Measurements from ENCODE around the gene ARHGEF12.
A peak's percentile ranks its signal among the peaks of the same experiment; 100 is the strongest.

The ARHGEF12 gene

DNA sequence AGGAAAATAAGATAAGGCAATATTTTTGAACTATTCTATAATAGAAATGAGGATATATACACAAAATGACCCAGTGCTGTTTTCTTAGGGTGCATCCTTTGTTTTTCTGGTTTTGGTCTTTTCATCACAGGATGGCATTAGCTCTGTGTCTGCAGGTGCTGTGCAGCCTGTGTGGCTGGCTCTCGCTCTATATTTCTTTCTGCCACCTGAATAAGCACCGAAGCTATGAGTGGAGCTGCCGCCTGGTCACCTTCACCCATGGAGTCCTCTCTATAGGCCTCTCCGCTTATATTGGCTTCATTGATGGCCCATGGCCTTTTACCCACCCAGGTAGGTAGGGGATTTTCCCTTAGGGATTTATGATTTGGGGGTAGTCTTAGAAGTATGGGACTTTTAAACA, 8.9 kb upstream of the ARHGEF12 start:
- H3K4me3 ChIP-seq (ENCODE audit: control insufficient read depth, low read depth, low read length): no peak overlapping the region
- TF ChIP-seq CTCF (conservative IDR thresholded peaks at IDR 0.05; ENCODE audit: control insufficient read depth, insufficient read depth, low read depth, low read length): no peak
- DNase-seq (ENCODE audit: low read depth): no peak

- DNase-seq (ENCODE audit: low read depth): no peak
- TF ChIP-seq CTCF (conservative IDR thresholded peaks at IDR 0.05; ENCODE audit: control insufficient read depth, insufficient read depth, low read depth, low read length): no peak
- no peak overlapping the region for H3K4me3 ChIP-seq (ENCODE audit: control insufficient read depth, low read depth, low read length)
These were observed 6.7 kb upstream of the ARHGEF12 start for GRCh38 chr11:120329556-120329955.

DNA sequence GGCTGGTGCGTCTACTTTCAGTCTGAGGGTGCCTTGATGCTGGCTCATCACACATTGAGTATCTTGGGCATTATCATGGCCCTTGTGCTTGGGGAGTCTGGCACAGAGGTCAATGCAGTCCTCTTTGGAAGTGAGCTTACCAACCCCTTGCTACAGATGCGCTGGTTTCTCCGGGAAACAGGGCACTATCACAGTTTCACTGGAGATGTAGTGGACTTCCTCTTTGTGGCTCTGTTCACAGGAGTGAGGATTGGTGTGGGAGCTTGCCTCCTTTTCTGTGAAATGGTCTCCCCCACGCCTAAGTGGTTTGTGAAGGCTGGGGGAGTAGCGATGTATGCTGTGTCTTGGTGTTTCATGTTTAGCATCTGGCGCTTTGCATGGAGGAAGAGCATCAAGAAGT, 6.2 kb upstream of the ARHGEF12 start:
- TF ChIP-seq CTCF (conservative IDR thresholded peaks at IDR 0.05; ENCODE audit: control insufficient read depth, insufficient read depth, low read depth, low read length): no peak
- H3K4me3 ChIP-seq (ENCODE audit: control insufficient read depth, low read depth, low read length): no peak overlapping the region
- DNase-seq (ENCODE audit: low read depth): no peak

- DNase-seq (ENCODE audit: low read depth): peak; percentile 91
- no peak for TF ChIP-seq CTCF (conservative IDR thresholded peaks at IDR 0.05; ENCODE audit: control insufficient read depth, insufficient read depth, low read depth, low read length)
- no peak overlapping the region for H3K4me3 ChIP-seq (ENCODE audit: control insufficient read depth, low read depth, low read length)
These were observed 4.8 kb upstream of the ARHGEF12 start for GRCh38 chr11:120331301-120331996.

GRCh38 chr11:120332822-120333716, 3.1 kb upstream of the ARHGEF12 start:
- TF ChIP-seq CTCF (conservative IDR thresholded peaks at IDR 0.05; ENCODE audit: control insufficient read depth, insufficient read depth, low read depth, low read length): no peak
- H3K4me3 ChIP-seq (ENCODE audit: control insufficient read depth, low read depth, low read length): no peak overlapping the region
- peak; percentile 34 for DNase-seq (ENCODE audit: low read depth)

DNA sequence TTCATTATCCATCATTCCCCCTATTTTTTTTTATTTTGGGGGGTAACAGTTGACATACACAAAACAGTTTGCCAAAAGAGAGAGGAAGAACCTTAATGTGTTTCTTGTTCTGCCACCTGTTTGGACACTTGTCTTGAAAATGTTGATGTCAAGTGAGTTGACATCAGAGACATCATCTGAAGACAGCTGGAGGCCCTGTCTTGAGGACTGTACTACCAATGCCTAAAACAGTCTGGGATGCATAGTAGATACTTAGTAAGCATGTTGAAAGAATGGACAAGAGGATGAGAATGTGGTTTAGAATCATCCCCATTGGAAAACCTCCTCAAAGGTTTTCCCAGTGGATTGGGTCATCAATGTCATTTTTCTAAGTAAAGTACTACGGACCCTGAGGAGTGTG, 2.4 kb upstream of the ARHGEF12 start:
- TF ChIP-seq CTCF (conservative IDR thresholded peaks at IDR 0.05; ENCODE audit: control insufficient read depth, insufficient read depth, low read depth, low read length): no peak
- no peak for DNase-seq (ENCODE audit: low read depth)
- H3K4me3 ChIP-seq (ENCODE audit: control insufficient read depth, low read depth, low read length): no peak overlapping the region

All from fibroblast of mammary gland (primary cell).